Neural progenitor cell (in vitro differentiated cells): Measurements from ENCODE around the gene SNRNP200. TPM values are rescaled to one million over a fixed set of nuclear protein-coding genes. Genes with fewer than 3 reads are reported as not detected.

Experiments used
- DNase-seq: peaks from one replicate; pipeline ENCODE4 v3.0.0-alpha.2; 2016; ENCODE audit warnings: low spot score
- H2AFZ ChIP-seq: fragments of 200-600 bp; sonication (generic); replicated peaks from 2 replicates; pipeline ENCODE4 v1.6.1; 2016; ENCODE audit warnings: antibody characterized with exemption
- H3F3A ChIP-seq: fragments of 200-600 bp; sonication (generic); 2 replicates; pipeline ENCODE4 v1.6.1; 2016; ENCODE audit warnings: antibody characterized with exemption, low read depth
- H3K27ac ChIP-seq: fragments of 200-600 bp; sonication (generic); 2 replicates; pipeline ENCODE4 v1.5.1; 2016; ENCODE audit warnings: mild to moderate bottlenecking
- H3K27me3 ChIP-seq: fragments of 200-600 bp; sonication (generic); 2 replicates; pipeline ENCODE4 v1.6.1; 2016; ENCODE audit warnings: mild to moderate bottlenecking, moderate library complexity
- H3K36me3 ChIP-seq: fragments of 200-600 bp; sonication (generic); 2 replicates; pipeline ENCODE4 v1.5.1; 2016
- H3K4me1 ChIP-seq: fragments of 200-600 bp; sonication (generic); 2 replicates; pipeline ENCODE4 v1.6.1; 2016; ENCODE audit warnings: mixed run types
- H3K4me2 ChIP-seq: fragments of 200-600 bp; sonication (generic); 2 replicates; pipeline ENCODE4 v1.6.1; 2016
- H3K4me3 ChIP-seq: fragments of 200-600 bp; sonication (generic); 2 replicates; pipeline ENCODE4 v1.5.1; 2016
- H3K79me2 ChIP-seq: fragments of 200-600 bp; sonication (generic); 2 replicates; pipeline ENCODE4 v1.6.1; 2016; ENCODE audit warnings: low read depth
- H3K9ac ChIP-seq: fragments of 200-600 bp; sonication (generic); 2 replicates; pipeline ENCODE4 v1.6.1; 2016
- H3K9me3 ChIP-seq: fragments of 200-600 bp; sonication (generic); 2 replicates; pipeline ENCODE4 v1.5.1; 2016; ENCODE audit warnings: low read depth
- H4K20me1 ChIP-seq: fragments of 200-600 bp; sonication (generic); 2 replicates; pipeline ENCODE4 v1.6.1; 2016; ENCODE audit warnings: low read depth
- H3K27ac Mint-ChIP-seq: 3 replicates; pipeline ENCODE4 v1.8.0; 2021; ENCODE audit warnings: mixed read lengths
- H3K27me3 Mint-ChIP-seq: 2 replicates; pipeline ENCODE4 v1.8.0; 2022; ENCODE audit warnings: low read depth, mild to moderate bottlenecking, inconsistent platforms, moderate library complexity, mixed read lengths; ENCODE audit not compliant: insufficient read depth
- H3K36me3 Mint-ChIP-seq: 3 replicates; pipeline ENCODE4 v1.8.0; 2021; ENCODE audit warnings: mixed read lengths
- H3K4me1 Mint-ChIP-seq: 3 replicates; pipeline ENCODE4 v1.8.0; 2021; ENCODE audit warnings: mixed read lengths
- H3K4me3 Mint-ChIP-seq: 3 replicates; pipeline ENCODE4 v1.8.0; 2021; ENCODE audit warnings: mild to moderate bottlenecking, moderate library complexity, mixed read lengths
- H3K9me3 Mint-ChIP-seq: 3 replicates; pipeline ENCODE4 v1.8.0; 2020; ENCODE audit warnings: mixed read lengths
- EZH2 ChIP-seq: fragments of 200-600 bp; sonication (generic); IDR thresholded peaks from 2 replicates; pipeline ENCODE4 v1.6.1; 2017; ENCODE audit warnings: antibody characterized with exemption, mild to moderate bottlenecking, moderate library complexity
- EZH2phosphoT487 ChIP-seq: fragments of 200-600 bp; sonication (generic); IDR thresholded peaks from 2 replicates; pipeline ENCODE4 v1.6.1; 2017; ENCODE audit warnings: antibody characterized with exemption
- total RNA-seq: library from RNA; depleted of rRNA; stranded (reverse); fragments of >200 nt; gene quantifications from 2 replicates; pipeline ENCODE4 v1.2.3, GENCODE V29; 2015; ENCODE audit warnings: low replicate concordance
- TF ChIP-seq, protein P1 (sequence below): fragments of 200-600 bp; sonication (generic); IDR thresholded peaks from 2 replicates; pipeline ENCODE4 v1.5.1; 2017; ENCODE audit warnings: antibody characterized with exemption, mild to moderate bottlenecking

The SNRNP200 gene
- total RNA-seq, 1 donor from 2014 or later: 94.3 TPM

DNA sequence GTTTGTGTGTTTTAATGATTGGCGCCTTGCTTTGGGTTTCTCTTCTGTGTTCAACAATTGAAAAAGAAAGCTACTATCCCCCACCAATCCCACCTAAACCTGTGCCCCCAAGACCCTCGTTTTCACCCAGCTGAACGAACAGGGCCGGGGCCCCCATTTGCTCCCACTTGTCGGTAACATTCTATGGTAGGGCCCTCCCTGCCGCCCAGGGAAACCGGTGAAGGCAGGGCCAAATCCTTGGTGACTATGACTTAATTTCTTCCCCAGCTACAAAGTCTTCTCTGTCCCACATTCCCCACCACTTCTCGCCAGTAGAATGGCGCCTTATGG lies 598 bp upstream of the SNRNP200 start:
- peak overlapping the region; percentile 85 for H3K9ac ChIP-seq
- peaks cover 27% of the 10 kb centered on the region for H4K20me1 ChIP-seq
- Mint-ChIP-seq H3K27ac (peak overlapping the region; percentile 99), H3K27me3 (peaks cover 2% of the 10 kb centered on the region), H3K36me3 (peaks cover 27% of the 10 kb centered on the region), H3K4me1 (peaks cover 25% of the 10 kb centered on the region), H3K9me3 (no peaks in the 10 kb centered on the region), H3K4me3 (peak overlapping the region; percentile 100)
- H3K27me3 ChIP-seq: no peaks in the 10 kb centered on the region
- no peak overlapping the region for H3K27ac ChIP-seq
- peaks cover 54% of the 10 kb centered on the region for H3K79me2 ChIP-seq
- peak overlapping the region; percentile 85 for H2AFZ ChIP-seq
- H3K36me3 ChIP-seq: peaks cover 19% of the 10 kb centered on the region
- H3K4me3 ChIP-seq: peak overlapping the region; percentile 94
- DNase-seq: no peak
- H3F3A ChIP-seq: peaks cover 8% of the 10 kb centered on the region
- H3K4me2 ChIP-seq: peak overlapping the region; percentile 85
- H3K4me1 ChIP-seq: peaks cover 16% of the 10 kb centered on the region
- TF ChIP-seq EZH2phosphoT487 (no peak), EZH2 (no peak)
- TF ChIP-seq, protein P1, sequence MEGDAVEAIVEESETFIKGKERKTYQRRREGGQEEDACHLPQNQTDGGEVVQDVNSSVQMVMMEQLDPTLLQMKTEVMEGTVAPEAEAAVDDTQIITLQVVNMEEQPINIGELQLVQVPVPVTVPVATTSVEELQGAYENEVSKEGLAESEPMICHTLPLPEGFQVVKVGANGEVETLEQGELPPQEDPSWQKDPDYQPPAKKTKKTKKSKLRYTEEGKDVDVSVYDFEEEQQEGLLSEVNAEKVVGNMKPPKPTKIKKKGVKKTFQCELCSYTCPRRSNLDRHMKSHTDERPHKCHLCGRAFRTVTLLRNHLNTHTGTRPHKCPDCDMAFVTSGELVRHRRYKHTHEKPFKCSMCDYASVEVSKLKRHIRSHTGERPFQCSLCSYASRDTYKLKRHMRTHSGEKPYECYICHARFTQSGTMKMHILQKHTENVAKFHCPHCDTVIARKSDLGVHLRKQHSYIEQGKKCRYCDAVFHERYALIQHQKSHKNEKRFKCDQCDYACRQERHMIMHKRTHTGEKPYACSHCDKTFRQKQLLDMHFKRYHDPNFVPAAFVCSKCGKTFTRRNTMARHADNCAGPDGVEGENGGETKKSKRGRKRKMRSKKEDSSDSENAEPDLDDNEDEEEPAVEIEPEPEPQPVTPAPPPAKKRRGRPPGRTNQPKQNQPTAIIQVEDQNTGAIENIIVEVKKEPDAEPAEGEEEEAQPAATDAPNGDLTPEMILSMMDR: no peak
- H3K9me3 ChIP-seq: no peaks in the 10 kb centered on the region

DNA sequence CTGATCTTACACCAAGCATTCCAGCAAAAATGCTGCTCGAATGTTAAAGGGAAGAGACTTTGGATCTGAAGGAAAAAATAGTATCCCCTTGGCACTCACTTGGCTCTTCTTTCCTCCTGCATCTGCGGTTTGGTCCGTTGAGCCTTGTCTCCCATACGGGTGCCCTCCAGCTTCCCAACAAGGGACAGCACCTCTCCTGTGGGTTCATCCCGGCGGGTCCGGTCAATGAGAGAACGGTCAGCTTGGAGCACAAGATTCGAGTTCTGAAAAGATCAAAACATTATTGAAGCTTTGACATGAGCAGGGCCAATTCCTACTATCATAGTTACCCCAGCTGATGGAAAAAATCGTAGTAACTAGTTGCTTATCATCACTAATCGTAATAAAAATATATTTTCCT lies 740 bp downstream of the SNRNP200 start:
- H3K4me3 Mint-ChIP-seq: peak overlapping the region; percentile 100
- Histone ChIP-seq H3F3A (peaks cover 8% of the 10 kb centered on the region), H3K27me3 (no peaks in the 10 kb centered on the region), H3K27ac (no peak overlapping the region), H3K4me1 (peaks cover 16% of the 10 kb centered on the region), H3K79me2 (peaks cover 56% of the 10 kb centered on the region), H4K20me1 (peaks cover 30% of the 10 kb centered on the region), H3K9me3 (no peaks in the 10 kb centered on the region), H3K4me3 (peak overlapping the region; percentile 94), H3K9ac (peak overlapping the region; percentile 85), H3K4me2 (peak overlapping the region; percentile 85), H2AFZ (no peak overlapping the region), H3K36me3 (peaks cover 23% of the 10 kb centered on the region)
- H3K36me3 Mint-ChIP-seq: peaks cover 29% of the 10 kb centered on the region
- peaks cover 25% of the 10 kb centered on the region for H3K4me1 Mint-ChIP-seq
- H3K27me3 Mint-ChIP-seq: peaks cover 2% of the 10 kb centered on the region
- TF ChIP-seq EZH2 (no peak), EZH2phosphoT487 (no peak)
- TF ChIP-seq, protein P1: no peak
- DNase-seq: no peak
- no peak overlapping the region for H3K27ac Mint-ChIP-seq
- no peaks in the 10 kb centered on the region for H3K9me3 Mint-ChIP-seq

DNA sequence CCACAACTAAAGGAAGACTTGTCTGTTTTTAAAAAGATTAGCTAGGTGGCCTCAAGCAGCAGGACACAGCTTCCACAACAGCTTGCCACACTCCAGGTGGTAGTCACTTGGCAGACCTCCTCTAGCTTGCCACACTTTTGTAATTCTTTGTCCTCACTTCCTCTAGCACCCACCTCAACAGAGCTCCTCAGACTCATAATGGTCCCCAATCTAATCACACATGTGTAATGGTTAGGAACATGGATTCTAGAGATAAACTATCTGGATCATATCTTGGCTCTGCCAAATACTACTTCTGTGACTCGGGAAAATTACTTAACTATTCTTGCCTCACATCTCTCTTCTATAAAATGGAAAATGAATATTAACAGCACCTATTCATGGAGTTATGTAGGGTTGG lies 3.5 kb downstream of the SNRNP200 start:
- Histone ChIP-seq H3K9ac (no peak overlapping the region), H3K27me3 (no peaks in the 10 kb centered on the region), H3K36me3 (peaks cover 29% of the 10 kb centered on the region), H3K79me2 (peaks cover 56% of the 10 kb centered on the region), H2AFZ (no peak overlapping the region), H4K20me1 (peaks cover 33% of the 10 kb centered on the region), H3K27ac (no peak overlapping the region), H3K9me3 (no peaks in the 10 kb centered on the region), H3K4me2 (no peak overlapping the region), H3K4me3 (no peak overlapping the region), H3K4me1 (peaks cover 16% of the 10 kb centered on the region), H3F3A (peaks cover 8% of the 10 kb centered on the region)
- H3K27ac Mint-ChIP-seq: no peak overlapping the region
- H3K27me3 Mint-ChIP-seq: peaks cover 2% of the 10 kb centered on the region
- H3K4me1 Mint-ChIP-seq: peaks cover 23% of the 10 kb centered on the region
- no peak for DNase-seq
- TF ChIP-seq EZH2phosphoT487 (no peak), EZH2 (no peak)
- TF ChIP-seq, protein P1: no peak
- H3K4me3 Mint-ChIP-seq: no peak overlapping the region
- peaks cover 46% of the 10 kb centered on the region for H3K36me3 Mint-ChIP-seq
- no peaks in the 10 kb centered on the region for H3K9me3 Mint-ChIP-seq
